ENCODE measurements around the gene GALM.
"Not testable (repeated sequence)": the region's sequence is repeated elsewhere in the genome, so short reads cannot be mapped to it uniquely, and the experiment has no call there.

GRCh38 chr2:38642373-38643017 is 23.4 kb upstream of the GALM start:
- not testable (repeated sequence) for TF ChIP-seq FOXK2 (IDR thresholded peaks at IDR 0.05); STAT6 (CRISPR knock-in tag; IDR thresholded peaks at IDR 0.05; ENCODE audit: borderline replicate concordance); HMGXB4 (CRISPR knock-in tag; IDR thresholded peaks at IDR 0.05; ENCODE audit: borderline replicate concordance in 1 of 2, low read depth in 1 of 2); ZNF34 (CRISPR knock-in tag; IDR thresholded peaks at IDR 0.05; ENCODE audit: borderline replicate concordance); GRHL1 (CRISPR knock-in tag; conservative IDR thresholded peaks at IDR 0.05); SOX13 (IDR thresholded peaks at IDR 0.05); SOX13 (CRISPR knock-in tag; conservative IDR thresholded peaks at IDR 0.05 in 1 of 2, IDR thresholded peaks at IDR 0.05 in 1 of 2); FOSL2 (CRISPR knock-in tag; IDR thresholded peaks at IDR 0.05); FOXP4 (CRISPR knock-in tag; IDR thresholded peaks at IDR 0.05); ZNF318 (CRISPR knock-in tag; IDR thresholded peaks at IDR 0.05); ZNF512 (CRISPR knock-in tag; IDR thresholded peaks at IDR 0.05); ZNF674 (CRISPR knock-in tag; IDR thresholded peaks at IDR 0.05; ENCODE audit: low read depth); NBN (conservative IDR thresholded peaks at IDR 0.05)

All from HepG2 (cell line).